ENCODE measurements around the gene CLEC2A.

Gene CLEC2A

DNA sequence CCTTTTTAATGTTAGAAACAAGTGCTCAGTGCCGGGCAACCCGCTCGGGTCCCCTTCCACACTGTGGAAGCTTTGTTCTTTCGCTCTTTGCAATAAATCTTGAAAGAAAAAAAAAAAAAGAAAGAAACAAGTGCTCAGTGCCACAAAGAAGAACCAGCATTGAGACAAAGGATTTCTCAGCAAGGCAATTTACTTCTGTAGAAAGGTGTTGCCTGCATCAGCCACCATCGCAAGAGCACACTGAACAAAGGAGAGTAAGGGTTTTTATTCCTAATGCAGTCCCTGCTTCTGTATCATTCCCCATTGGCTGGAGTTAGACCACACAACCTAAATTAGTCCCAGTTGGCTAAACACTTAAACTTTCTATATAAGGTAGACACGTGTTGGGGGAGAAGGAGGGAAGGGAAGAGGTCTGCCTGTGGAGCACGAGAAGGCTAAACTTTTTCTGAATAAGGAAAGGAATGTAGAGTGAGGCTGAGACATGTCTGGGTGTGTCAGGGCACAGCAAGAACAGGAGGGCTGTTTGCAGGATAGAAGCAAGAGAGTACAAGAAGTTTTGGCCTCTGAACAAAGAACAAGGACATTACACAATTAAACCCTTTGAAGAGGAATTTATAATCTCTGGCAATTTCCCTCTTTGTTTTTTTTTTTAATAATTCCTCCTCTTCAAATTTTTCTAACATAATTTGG is 29.5 kb downstream of the CLEC2A start:
- no peak overlapping the region for H3K27ac ChIP-seq
- TF ChIP-seq, protein P1, sequence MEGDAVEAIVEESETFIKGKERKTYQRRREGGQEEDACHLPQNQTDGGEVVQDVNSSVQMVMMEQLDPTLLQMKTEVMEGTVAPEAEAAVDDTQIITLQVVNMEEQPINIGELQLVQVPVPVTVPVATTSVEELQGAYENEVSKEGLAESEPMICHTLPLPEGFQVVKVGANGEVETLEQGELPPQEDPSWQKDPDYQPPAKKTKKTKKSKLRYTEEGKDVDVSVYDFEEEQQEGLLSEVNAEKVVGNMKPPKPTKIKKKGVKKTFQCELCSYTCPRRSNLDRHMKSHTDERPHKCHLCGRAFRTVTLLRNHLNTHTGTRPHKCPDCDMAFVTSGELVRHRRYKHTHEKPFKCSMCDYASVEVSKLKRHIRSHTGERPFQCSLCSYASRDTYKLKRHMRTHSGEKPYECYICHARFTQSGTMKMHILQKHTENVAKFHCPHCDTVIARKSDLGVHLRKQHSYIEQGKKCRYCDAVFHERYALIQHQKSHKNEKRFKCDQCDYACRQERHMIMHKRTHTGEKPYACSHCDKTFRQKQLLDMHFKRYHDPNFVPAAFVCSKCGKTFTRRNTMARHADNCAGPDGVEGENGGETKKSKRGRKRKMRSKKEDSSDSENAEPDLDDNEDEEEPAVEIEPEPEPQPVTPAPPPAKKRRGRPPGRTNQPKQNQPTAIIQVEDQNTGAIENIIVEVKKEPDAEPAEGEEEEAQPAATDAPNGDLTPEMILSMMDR (IDR thresholded peaks at IDR 0.05) = no peak
- no peak for TF ChIP-seq ZFX (IDR thresholded peaks at IDR 0.05; ENCODE audit: borderline replicate concordance)

DNA sequence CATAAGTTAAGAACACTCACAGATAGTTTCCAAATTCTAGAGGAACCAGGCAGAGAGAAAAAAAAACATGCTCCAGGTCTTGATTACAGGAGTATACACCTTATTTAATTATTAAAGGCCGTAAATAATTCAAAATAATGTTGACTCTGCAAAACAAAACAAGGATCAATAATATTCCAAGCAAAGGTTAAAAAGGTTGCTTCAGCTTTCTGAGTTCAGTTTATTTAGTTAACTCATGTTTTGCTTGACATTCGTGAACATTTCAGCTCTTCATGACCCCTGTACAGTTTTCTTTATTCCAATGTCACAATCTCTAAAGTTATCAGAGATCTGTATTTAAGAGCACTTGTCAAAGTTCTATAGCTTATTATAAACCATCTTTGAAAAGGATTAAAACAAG is 31.2 kb downstream of the CLEC2A start:
- TF ChIP-seq, protein P1 (IDR thresholded peaks at IDR 0.05) = no peak
- no peak for TF ChIP-seq ZFX (IDR thresholded peaks at IDR 0.05; ENCODE audit: borderline replicate concordance)
- no peak overlapping the region for H3K27ac ChIP-seq

DNA sequence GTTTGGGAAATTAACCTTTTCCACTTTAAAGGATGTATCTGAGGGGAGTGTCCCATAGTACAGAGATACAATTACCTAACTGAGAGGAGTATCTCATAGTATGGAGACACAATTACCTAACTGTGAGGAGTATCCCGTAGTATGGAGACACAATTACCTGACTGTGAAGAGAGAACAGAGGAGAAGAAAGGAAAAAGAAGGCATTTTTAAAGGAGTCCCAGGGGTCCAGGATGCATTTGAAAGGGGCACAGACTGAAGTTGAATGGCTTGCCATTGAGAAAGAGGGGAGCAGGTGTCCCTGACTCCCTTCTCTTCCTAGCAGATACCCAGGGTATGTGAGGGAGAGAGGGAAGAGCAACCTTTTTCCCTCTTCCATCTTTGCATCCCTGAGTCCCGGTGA is 33.0 kb downstream of the CLEC2A start:
- no peak for TF ChIP-seq ZFX (IDR thresholded peaks at IDR 0.05; ENCODE audit: borderline replicate concordance)
- TF ChIP-seq, protein P1 (IDR thresholded peaks at IDR 0.05) = no peak
- no peak overlapping the region for H3K27ac ChIP-seq

DNA sequence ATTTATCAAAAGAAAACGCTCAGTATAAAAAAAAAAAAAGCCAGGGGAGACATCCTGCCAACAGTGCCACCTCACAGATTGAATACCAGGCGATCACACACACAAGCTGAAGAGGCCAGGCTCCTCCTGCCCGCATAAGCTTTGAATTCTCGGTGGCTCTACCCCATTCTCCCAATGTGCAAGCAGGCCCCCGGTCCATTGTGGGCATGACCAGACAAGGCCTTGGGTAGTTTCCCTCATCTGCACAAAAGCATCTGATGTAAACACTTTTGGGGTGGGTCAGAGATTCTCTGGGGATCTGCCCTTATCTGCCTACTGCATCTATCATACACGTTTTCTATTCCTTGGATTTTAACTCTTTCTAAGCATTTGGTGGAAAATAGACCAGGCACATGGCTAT is 34.6 kb downstream of the CLEC2A start:
- no peak overlapping the region for H3K27ac ChIP-seq
- TF ChIP-seq ZFX (IDR thresholded peaks at IDR 0.05; ENCODE audit: borderline replicate concordance) = no peak
- TF ChIP-seq, protein P1 (IDR thresholded peaks at IDR 0.05) = no peak

DNA sequence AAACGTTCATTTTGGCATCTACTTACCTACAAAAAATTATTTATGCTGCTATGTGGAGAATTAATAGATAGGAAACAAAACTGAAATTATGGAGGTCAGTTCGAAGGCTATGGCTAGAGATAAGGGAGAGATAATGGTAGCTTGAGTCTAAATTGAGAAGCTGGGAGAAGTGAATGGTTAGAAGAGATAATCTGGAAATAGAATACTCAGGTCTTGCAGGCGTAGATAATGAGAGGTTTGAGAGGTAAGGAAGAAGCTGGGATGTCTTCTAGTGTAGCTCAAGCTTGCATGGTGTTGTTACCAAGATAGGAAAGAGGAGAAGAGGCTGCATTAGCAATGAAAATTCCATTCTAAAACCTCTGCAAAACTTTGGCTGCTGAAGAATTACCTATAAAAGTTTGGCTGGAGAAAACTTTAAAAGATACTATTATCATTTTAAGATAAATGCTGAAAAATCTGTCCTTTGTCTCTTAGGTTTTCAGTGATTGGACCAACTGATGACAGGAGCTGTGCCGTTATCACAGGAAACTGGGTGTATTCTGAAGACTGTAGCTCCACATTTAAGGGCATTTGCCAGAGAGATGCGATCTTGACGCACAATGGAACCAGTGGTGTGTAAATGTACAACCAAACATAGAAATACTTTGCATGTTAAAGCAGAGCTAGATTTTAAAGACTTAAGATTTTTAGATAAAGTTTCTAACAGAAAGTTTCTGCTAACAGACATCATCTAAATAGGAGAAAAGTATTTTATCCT is 36.8 kb downstream of the CLEC2A start:
- TF ChIP-seq, protein P1 (IDR thresholded peaks at IDR 0.05) = no peak
- no peak for TF ChIP-seq ZFX (IDR thresholded peaks at IDR 0.05; ENCODE audit: borderline replicate concordance)
- no peak overlapping the region for H3K27ac ChIP-seq

DNA sequence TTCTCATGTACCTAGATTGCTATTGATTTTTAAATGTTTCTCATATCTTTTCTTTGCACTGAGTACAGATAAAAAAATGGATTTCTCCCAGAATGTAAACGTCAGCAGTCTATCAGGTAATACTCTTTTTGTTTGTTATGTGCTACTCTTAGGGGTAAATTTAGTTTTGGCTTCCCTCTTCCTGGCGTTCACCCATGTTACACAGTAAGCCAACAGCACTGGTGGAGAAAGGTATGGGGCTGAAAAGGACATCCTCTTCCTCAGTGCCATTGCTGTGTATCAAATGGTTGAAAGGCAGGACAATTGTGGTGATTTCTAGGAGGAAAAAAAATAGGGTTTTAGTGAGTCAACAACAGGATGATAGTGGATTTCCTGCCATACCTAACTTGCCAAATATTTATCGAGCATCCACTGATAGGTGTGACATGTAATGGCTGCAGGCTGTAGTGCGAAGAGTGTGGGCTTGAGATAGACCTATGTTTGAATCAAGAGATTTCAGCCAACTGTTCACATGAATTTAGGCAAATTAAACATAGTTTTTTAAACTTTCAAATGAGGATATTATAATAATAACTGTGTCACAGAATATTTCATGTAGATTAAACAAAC is 43.4 kb downstream of the CLEC2A start:
- TF ChIP-seq ZFX (IDR thresholded peaks at IDR 0.05; ENCODE audit: borderline replicate concordance) = no peak
- TF ChIP-seq, protein P1 (IDR thresholded peaks at IDR 0.05) = no peak

DNA sequence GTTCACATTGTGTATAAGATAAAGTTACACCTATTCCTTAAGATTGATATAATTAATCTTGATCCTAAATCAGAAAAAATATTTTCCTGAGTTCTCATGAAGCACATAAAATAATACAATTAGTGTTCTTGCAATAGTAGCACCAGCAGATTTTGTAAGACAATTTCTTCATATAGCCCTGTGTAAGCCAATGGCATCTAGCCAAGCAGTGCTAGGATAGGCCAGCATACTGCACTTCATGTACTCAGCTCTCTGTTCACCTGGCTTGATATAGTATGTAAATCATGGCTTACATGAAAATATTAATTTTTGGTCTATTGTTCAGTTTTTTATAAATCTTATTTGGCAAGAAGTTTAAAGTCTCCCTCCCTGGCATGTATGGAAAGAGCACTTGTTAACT is 49.0 kb downstream of the CLEC2A start:
- no peak overlapping the region for H3K27ac ChIP-seq
- TF ChIP-seq, protein P1 (IDR thresholded peaks at IDR 0.05) = no peak
- no peak for TF ChIP-seq ZFX (IDR thresholded peaks at IDR 0.05; ENCODE audit: borderline replicate concordance)

More for the DNA sequence above, 43.4 kb downstream of the CLEC2A start:
- no peak overlapping the region for H3K27ac ChIP-seq
